Dendritic cell treated with granulocyte-macrophage colony-stimulating factor and Interleukin-4, amounts not matched to agents 40 ng/mL and 50 ng/mL, for 4 days (primary cell): ENCODE data around the gene FAM227A.

Experiments
- H3K27ac Mint-ChIP-seq: one replicate; pipeline ENCODE4 v1.8.0; 2022; ENCODE audit warnings: mild to moderate bottlenecking, mixed read lengths
- H3K27me3 Mint-ChIP-seq: one replicate; pipeline ENCODE4 v1.8.0; 2022; ENCODE audit warnings: mild to moderate bottlenecking, mixed read lengths
- H3K36me3 Mint-ChIP-seq: one replicate; pipeline ENCODE4 v1.8.0; 2022; ENCODE audit warnings: low read depth, mixed read lengths
- H3K4me1 Mint-ChIP-seq: one replicate; pipeline ENCODE4 v1.8.0; 2022; ENCODE audit warnings: low read depth, mixed read lengths
- H3K4me3 Mint-ChIP-seq: one replicate; pipeline ENCODE4 v1.8.0; 2022; ENCODE audit warnings: mild to moderate bottlenecking, moderate library complexity, mixed read lengths
- H3K9me3 Mint-ChIP-seq: one replicate; pipeline ENCODE4 v1.8.0; 2022; ENCODE audit warnings: mixed read lengths
- intact Hi-C: fragments of 100-400 bp; cut with micrococcal nuclease; formaldehyde crosslinking; loops from one replicate; pipeline ENCODE4 v1.15.0; 2022

Gene FAM227A

GRCh38 chr22:38569181-38569971 is 86.8 kb downstream of the FAM227A start:
- Mint-ChIP-seq H3K4me1 (peaks cover 25% of the 10 kb centered on the region), H3K4me3 (peak overlapping the region; percentile 55), H3K27ac (no peak overlapping the region), H3K9me3 (no peaks in the 10 kb centered on the region), H3K27me3 (peaks cover 94% of the 10 kb centered on the region), H3K36me3 (no peaks in the 10 kb centered on the region)
- intact Hi-C loops: no loop called here

GRCh38 chr22:38567531-38568285 is 88.5 kb downstream of the FAM227A start:
- peaks cover 95% of the 10 kb centered on the region for H3K27me3 Mint-ChIP-seq
- H3K4me1 Mint-ChIP-seq: peaks cover 25% of the 10 kb centered on the region
- no peaks in the 10 kb centered on the region for H3K9me3 Mint-ChIP-seq
- intact Hi-C loops: no loop called here
- H3K36me3 Mint-ChIP-seq: no peaks in the 10 kb centered on the region
- no peak overlapping the region for H3K27ac Mint-ChIP-seq
- no peak overlapping the region for H3K4me3 Mint-ChIP-seq

- Mint-ChIP-seq H3K4me1 (peaks cover 25% of the 10 kb centered on the region), H3K27me3 (peaks cover 95% of the 10 kb centered on the region), H3K36me3 (no peaks in the 10 kb centered on the region), H3K9me3 (no peaks in the 10 kb centered on the region), H3K4me3 (no peak overlapping the region), H3K27ac (no peak overlapping the region)
- intact Hi-C loops: no loop called here
Observed at GRCh38 chr22:38566726-38567504, 89.3 kb downstream of the FAM227A start.

DNA sequence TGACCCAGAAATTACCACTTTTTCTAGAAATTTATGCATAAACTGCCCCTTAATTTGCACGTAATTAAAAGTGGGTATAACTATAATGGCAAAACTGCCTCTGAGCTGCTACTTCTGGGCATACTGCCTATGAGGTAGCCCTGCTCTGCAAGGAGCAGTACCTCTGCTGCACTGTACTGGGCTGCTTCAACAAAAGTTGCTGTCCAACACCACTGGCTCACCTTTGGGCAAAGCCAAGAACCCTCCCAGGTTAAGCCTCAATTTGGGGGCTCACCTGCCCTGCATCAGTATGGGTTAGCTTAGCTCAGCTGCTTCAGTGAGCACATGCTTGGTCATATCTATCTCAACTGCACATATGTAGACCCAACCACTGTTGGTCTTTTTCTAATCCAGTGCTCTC is 90.8 kb downstream of the FAM227A start:
- intact Hi-C loops: no loop called here
- Mint-ChIP-seq H3K27ac (no peak overlapping the region), H3K27me3 (peaks cover 96% of the 10 kb centered on the region), H3K4me1 (peaks cover 19% of the 10 kb centered on the region), H3K9me3 (no peaks in the 10 kb centered on the region), H3K4me3 (no peak overlapping the region), H3K36me3 (no peaks in the 10 kb centered on the region)

GRCh38 chr22:38564669-38565068 is 91.5 kb downstream of the FAM227A start:
- Mint-ChIP-seq H3K9me3 (no peaks in the 10 kb centered on the region), H3K36me3 (no peaks in the 10 kb centered on the region), H3K27ac (no peak overlapping the region), H3K27me3 (peaks cover 94% of the 10 kb centered on the region), H3K4me3 (no peak overlapping the region), H3K4me1 (peaks cover 12% of the 10 kb centered on the region)
- intact Hi-C loops: no loop called here

DNA sequence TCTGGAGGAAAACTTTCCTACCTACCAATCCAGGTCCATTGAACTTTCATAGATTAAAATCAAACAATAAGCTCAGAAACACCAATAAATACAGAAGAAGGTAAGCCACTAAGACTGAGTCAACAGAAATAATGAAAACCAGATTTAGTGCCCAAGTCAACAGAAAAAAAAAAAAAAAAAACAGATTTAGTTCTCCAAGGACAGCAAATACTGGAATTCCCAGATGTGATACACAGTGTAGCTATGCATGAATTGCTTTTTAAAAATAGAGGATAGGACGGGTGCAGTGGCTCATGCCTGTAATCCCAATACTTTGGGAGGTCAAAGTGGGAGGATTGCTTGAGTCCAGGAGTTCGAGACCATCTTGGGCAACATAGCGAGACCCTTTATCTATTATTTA is 101.9 kb downstream of the FAM227A start:
- Mint-ChIP-seq H3K4me1 (peaks cover 1% of the 10 kb centered on the region), H3K27me3 (peaks cover 69% of the 10 kb centered on the region), H3K36me3 (no peaks in the 10 kb centered on the region), H3K4me3 (no peak overlapping the region), H3K27ac (no peak overlapping the region), H3K9me3 (no peaks in the 10 kb centered on the region)
- intact Hi-C loops: no loop called here

- H3K4me3 Mint-ChIP-seq: no peak overlapping the region
- H3K27me3 Mint-ChIP-seq: peaks cover 79% of the 10 kb centered on the region
Observed at GRCh38 chr22:38549101-38549894, 106.9 kb downstream of the FAM227A start.

GRCh38 chr22:38540701-38541100 is 115.5 kb downstream of the FAM227A start:
- Mint-ChIP-seq H3K9me3 (peaks cover 36% of the 10 kb centered on the region), H3K27ac (no peak overlapping the region), H3K27me3 (peaks cover 88% of the 10 kb centered on the region), H3K4me3 (no peak overlapping the region), H3K4me1 (no peaks in the 10 kb centered on the region), H3K36me3 (peaks cover 29% of the 10 kb centered on the region)
- intact Hi-C loops: no loop called here

More at GRCh38 chr22:38549101-38549894, 106.9 kb downstream of the FAM227A start:
- H3K9me3 Mint-ChIP-seq: peaks cover 5% of the 10 kb centered on the region
- H3K27ac Mint-ChIP-seq: no peak overlapping the region
- peaks cover 14% of the 10 kb centered on the region for H3K4me1 Mint-ChIP-seq
- H3K36me3 Mint-ChIP-seq: peaks cover 3% of the 10 kb centered on the region
- intact Hi-C loops: no loop called here

DNA sequence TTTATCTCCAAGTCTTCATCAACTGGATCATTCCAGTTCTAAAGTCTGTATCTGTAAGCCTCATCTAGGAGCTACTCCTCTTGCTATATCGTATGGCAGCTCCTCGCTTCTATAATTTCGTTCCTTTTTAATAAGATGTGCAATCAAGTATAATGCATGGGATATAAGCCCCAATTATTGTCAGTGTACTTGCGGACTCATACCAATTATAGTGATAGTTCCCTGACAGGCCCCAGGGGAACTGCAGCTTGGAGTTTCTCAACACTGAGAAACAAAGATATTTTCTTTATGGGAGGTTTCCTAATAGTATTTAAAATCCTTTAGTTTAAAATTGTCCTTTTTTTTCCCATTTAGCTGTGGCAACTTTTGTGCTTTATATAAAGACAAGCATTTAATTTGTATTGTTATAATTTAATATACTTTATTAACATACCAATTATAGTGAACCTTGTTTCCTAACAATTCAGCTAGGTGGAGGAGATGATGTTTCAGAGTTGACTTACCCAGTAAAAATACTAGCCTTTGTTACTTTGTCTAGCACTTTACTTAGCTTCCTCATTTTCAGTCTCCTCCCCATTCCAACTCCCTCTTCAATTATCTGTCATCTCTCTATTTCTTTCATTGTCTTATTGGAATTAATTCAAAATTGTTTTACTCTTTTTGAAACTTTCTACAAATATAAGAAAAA is 124.8 kb downstream of the FAM227A start:
- Mint-ChIP-seq H3K27ac (no peak overlapping the region), H3K4me1 (peaks cover 9% of the 10 kb centered on the region), H3K4me3 (no peak overlapping the region), H3K27me3 (peaks cover 87% of the 10 kb centered on the region), H3K9me3 (no peaks in the 10 kb centered on the region), H3K36me3 (no peaks in the 10 kb centered on the region)
- intact Hi-C loops: no loop called here
